Suppressor macrophage treated with lipopolysaccharide for 4 hours (primary cell): Measurements from ENCODE around the gene DMD.
"Not testable (repeated sequence)": the region's sequence is repeated elsewhere in the genome, so short reads cannot be mapped to it uniquely, and the experiment has no call there.

Source experiments
- DNase-seq: peaks from one replicate; pipeline ENCODE4 v3.0.0-alpha.2; 2020

DMD gene

DNA sequence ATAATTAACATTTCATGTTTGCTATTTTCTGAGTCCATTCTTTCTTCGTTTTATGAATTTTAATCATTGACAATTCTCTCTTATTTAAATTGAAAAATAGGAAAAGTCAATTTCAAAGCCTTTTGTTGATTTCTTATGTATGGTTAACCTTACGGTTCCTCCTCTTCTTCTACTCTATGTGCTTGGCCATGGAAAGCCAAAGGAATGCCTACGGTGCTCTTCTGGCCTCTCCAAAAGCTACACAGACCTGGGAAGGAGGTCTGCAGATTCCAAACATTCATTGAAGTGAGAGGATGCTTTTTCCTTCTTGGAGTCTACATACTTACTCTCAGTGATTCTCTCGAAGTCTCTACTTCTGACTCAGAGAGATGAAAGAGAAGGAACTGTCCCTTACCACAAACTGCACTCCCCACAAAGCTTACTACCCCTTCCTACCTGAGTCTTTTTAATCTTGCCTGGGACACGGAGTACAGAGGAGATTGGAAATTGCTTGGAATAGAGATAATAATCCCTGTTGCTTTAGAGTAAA is 1276.4 kb downstream of the DMD start:
- no peak for DNase-seq

- no peak for DNase-seq
These were observed 1277.3 kb downstream of the DMD start for GRCh38 chrX:31934015-31934414.

DNA sequence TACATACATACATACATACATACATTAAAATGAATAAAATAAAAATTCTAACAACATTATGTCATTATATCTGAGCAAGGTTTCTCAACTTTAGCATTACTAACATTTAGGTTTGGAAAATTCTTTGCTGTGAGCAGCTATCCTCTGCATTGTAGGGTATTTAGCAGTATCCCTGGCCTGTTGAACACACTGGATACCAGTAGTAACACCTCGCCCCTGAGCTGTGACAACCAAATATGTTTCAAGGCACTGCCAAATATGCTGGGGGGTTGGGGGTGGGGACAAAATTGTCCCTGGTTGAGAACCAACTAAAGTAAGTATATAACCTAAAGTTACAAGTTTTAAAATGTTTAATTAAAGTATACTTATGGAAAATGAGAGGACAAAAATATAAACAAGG is 1278.6 kb downstream of the DMD start:
- no peak for DNase-seq

DNA sequence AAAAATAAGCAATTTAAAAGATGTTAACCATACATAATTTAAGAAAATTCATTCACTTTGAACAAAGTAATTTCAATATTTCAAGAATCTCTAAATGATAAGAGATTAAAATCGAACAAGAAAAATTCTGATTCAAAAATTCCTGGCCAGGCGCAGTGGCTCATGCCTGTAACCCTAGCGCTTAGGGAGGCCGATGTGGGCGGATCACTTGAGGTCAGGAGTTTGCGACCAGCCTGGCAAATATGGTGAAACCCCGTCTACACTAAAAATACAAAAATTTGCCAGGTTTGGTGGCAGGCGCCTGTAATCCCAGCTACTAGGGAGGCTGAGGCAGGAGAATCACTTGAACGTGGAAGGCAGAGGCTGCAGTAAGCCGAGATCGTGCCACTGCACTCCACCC is 1279.0 kb downstream of the DMD start:
- DNase-seq: not testable (repeated sequence)

GRCh38 chrX:31931225-31931624 is 1280.1 kb downstream of the DMD start:
- DNase-seq: no peak

- DNase-seq: no peak
These were observed 1282.0 kb downstream of the DMD start for GRCh38 chrX:31929366-31929765.

DNA sequence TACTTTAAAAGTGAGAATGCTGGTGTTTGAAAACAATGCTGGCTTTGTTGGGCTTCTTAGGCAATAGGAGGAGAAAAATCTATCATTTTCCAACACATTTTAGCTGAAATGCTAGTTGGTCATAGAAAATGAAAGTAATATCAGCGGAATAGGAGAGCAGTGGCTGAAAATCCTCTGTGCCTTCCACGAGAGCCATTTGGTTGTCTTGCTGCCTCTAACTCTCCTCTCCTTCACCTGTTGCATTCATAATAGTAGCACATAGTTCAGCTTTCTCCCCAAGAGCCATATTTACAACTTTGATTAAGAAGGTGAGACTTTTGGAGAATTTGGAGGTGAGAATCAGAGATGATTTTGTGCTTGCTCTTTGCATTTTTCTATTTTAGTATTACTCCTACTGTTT is 1290.1 kb downstream of the DMD start:
- no peak for DNase-seq

DNA sequence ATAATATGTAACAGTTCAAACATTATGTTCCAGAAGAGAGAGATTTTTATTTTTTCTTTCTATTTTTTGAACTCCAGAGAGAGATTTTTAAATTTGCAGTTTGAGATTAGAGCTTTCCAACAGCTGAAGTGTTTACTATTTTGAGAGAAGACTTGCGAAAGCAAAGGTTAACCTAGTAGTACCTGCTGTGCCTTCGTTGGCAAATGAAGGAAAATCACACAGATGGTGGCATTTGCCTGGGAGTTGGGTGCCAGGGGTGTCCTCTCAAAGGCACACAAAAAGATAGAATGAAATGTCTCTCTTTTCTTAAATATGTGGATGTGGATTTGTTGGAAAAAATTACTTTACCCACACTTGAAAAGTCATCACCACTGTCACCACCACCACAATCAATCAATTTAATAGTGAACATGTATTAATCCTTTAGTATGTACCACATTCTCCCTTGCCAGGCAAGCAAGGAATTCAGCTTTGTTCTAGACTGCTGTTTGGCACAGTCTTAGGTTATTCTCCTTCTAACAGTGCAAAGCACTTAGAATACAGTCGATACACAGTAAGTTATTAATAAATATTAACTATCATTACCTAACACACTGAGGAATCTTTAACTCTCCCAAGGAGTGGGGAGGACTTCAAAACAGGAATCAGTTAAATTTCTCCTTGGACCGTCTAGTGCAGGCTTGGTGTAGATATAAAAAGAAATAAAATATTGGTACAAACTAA is 1301.3 kb downstream of the DMD start:
- DNase-seq: no peak

- DNase-seq: no peak
These were observed 1317.2 kb downstream of the DMD start for GRCh38 chrX:31894152-31894551.

DNA sequence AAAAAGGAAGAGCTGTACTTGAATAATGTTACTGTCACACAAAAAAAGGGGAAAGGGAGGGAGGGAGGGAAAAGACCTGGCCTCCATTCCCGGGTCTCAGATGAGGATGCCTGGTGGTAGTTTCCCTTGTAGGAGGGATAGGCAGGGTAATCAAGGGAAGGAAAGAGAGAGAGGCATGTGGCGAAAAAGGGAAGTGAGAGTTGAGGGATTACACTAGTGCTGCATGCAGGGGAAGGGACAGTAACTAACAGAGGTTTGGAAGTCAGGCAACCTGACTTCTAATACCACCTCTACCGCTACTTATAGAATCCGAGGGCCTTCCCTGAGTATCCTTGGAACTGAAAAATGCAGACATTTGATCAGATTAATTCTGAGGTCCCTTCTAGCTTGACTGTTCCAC is 1317.8 kb downstream of the DMD start:
- DNase-seq: no peak

DNA sequence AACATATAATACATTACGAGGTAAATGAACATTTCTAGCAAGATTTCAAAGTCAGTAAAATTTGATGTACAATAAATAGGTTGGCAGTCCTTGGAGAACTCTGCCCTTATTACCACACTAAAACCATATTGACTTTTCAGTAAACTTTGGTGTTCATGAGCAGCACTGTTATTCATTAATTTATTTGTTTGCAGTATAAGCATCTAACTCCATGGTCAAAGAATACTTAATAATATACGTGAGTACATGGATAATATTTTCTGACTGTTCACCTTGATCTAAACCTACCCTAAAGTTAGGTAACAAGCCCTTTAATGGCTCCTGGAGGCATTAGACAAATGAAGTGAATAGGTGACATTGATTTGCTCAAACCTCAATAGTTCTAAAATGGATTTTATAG is 1322.3 kb downstream of the DMD start:
- DNase-seq: no peak

DNA sequence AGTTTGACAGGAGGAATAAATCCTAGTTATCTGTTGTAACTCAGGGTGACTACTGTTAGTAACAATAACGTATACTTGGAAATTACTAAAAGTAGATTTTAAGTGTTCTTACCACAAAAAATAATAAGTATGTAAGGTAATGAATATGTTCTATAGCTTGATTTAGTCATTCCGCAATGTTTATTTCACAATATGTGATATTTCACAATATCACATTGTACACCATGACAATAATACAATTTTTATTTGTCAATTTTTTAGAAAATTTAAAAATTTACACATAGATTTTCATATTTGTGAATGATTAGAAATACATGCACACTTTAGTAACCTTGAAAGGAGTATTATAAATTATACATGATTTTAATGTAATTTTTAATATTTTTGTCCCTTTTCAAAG is 1326.8 kb downstream of the DMD start:
- no peak for DNase-seq

- DNase-seq: no peak
These were observed 1339.3 kb downstream of the DMD start for GRCh38 chrX:31872007-31872406.

GRCh38 chrX:31870267-31870666 is 1341.1 kb downstream of the DMD start:
- no peak for DNase-seq

- no peak for DNase-seq
These were observed 1350.7 kb downstream of the DMD start for GRCh38 chrX:31860686-31861085.

- DNase-seq: no peak
These were observed 1352.4 kb downstream of the DMD start for GRCh38 chrX:31858915-31859314.

DNA sequence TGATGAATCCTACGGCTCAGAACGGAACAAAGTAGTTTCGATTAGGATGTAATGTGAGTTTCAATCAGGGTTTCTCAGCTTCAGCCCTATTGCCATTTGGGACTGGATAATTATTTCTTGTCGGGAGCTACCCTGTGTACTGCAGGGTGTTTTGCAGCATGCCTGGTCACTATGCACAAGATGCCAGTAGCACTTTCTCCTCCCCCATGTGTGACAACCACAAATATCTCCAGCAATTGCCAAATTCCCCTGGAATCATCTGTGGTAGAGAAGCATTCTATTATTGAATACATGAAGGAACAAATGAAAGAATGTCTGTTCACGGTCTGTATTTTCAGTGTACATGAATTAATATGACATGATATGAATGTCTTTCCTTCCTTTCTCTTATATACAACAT is 1356.6 kb downstream of the DMD start:
- DNase-seq: no peak

DNA sequence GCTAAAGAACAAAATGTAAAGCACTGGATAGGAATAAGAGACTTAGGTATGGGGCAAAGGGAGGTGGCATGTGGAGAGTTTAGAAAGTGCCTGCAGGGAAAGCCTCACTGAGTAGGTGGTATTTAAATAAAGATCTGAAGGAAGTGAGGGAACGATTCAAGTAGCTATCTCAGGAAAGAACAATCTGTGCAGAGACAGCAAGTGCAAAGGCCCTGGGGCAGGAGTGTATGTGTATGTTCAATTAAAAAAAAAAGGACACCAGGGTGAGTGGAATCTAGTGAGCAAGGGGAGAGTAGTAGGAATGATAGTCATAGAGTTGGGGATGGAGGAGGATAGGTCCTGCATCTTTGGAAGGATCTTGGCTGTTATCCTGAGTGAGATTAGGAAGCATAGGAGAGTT is 1359.6 kb downstream of the DMD start:
- no peak for DNase-seq

DNA sequence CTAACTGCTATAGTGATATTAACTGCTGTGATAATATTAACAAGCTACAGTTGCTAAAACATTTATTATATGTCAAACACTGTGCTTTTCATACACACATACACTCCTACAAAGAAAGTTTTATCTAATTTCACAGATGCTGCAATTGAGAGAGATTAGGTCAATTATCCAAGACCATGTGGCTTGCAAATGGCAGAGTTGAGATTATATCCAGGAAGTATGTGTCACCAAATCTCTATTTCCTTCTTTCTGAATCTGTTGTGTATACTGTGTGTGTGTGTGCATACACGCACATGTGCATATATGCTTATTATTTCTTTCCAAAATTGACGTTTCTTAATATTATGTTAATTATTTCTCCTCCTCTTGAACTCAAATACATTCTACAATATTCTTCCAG is 1363.6 kb downstream of the DMD start:
- no peak for DNase-seq

DNA sequence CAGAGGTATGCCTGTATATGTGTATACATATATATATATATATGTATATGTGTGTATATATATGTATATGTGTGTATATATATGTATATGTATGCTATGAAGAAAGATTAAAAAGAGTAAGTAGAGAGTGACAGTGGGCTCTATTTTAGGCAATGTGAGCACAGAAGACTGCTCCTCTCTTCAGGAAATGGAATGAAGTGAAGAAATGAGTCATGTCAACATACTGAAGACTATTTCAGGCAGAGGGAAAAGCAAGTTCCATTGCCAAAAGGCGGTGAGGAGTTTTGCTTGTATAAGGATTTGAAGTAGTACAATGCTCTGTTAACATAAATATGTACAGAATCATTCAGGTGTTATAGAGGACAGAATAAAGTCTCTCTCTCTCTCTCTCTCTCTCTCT is 1366.3 kb downstream of the DMD start:
- DNase-seq: no peak

GRCh38 chrX:31838617-31839016 is 1372.7 kb downstream of the DMD start:
- no peak for DNase-seq

- no peak for DNase-seq
These were observed 1373.8 kb downstream of the DMD start for GRCh38 chrX:31837445-31838049.

- DNase-seq: no peak
These were observed 1374.9 kb downstream of the DMD start for GRCh38 chrX:31836479-31836878.

- DNase-seq: no peak
These were observed 1379.1 kb downstream of the DMD start for GRCh38 chrX:31832263-31832662.
